Caco-2 (cell line): Measurements from ENCODE around the gene PECR. TPM values are rescaled to one million over a fixed set of nuclear protein-coding genes. Genes with fewer than 3 reads are reported as not detected.

Experiments used
- BruUV-seq: library from RNA; stranded (reverse); fragments of 400-500 nt; replicated peaks from 2 replicates; lab custom pipeline; 2021; lab: Mats Ljungman, UMichigan
- CTCF ChIA-PET: fragments of 300-600 bp; sonication (Branson Sonifier 250); formaldehyde crosslinking; loops from one replicate; lab custom pipeline; 2022; ENCODE audit warnings: antibody characterized with exemption; lab: Charles Lee
- POLR2A ChIA-PET: fragments of 300-600 bp; sonication (Branson Sonifier 250); formaldehyde crosslinking; loops from one replicate; lab custom pipeline; 2022; ENCODE audit warnings: antibody characterized with exemption; lab: Charles Lee
- DNase-seq, 2 experiments: peaks; one replicate each; pipeline versions ENCODE4 v3.0.0 to v3.0.0-alpha.2; 2020 to 2022
- H3K27me3 ChIP-seq: replicated peaks from 2 replicates; pipeline ENCODE4 v1.6.0; 2011; ENCODE audit warnings: low read length; ENCODE audit not compliant: control insufficient read depth, insufficient read depth
- H3K36me3 ChIP-seq: 2 replicates; pipeline ENCODE4 v1.5.1; 2011; ENCODE audit warnings: low read length; ENCODE audit not compliant: control insufficient read depth, insufficient read depth
- H3K4me1 ChIP-seq: fragments of 250-450 bp; sonication (Bioruptor Pico); 2 replicates; pipeline ENCODE4 v1.5.1; 2020; ENCODE audit warnings: mild to moderate bottlenecking
- H3K4me3 ChIP-seq: 2 replicates; pipeline ENCODE4 v1.5.1; 2011; ENCODE audit warnings: low read depth, mild to moderate bottlenecking, control low read depth, low read length
- H3K9me3 ChIP-seq: fragments of 250-450 bp; sonication (Bioruptor Pico); 2 replicates; pipeline ENCODE4 v1.5.1; 2020; ENCODE audit warnings: mild to moderate bottlenecking, moderate library complexity
- H3K27ac Mint-ChIP-seq: one replicate; pipeline ENCODE4 v1.8.0; 2022; ENCODE audit warnings: mixed read lengths; ENCODE audit not compliant: unreplicated experiment
- H3K27me3 Mint-ChIP-seq: one replicate; pipeline ENCODE4 v1.8.0; 2022; ENCODE audit warnings: mixed read lengths; ENCODE audit not compliant: insufficient read depth, unreplicated experiment
- H3K36me3 Mint-ChIP-seq: one replicate; pipeline ENCODE4 v1.8.0; 2022; ENCODE audit warnings: mild to moderate bottlenecking, mixed read lengths; ENCODE audit not compliant: insufficient read depth, unreplicated experiment
- H3K4me1 Mint-ChIP-seq: one replicate; pipeline ENCODE4 v1.8.0; 2022; ENCODE audit warnings: low read depth, mixed read lengths; ENCODE audit not compliant: unreplicated experiment
- H3K4me3 Mint-ChIP-seq: one replicate; pipeline ENCODE4 v1.8.0; 2022; ENCODE audit warnings: mild to moderate bottlenecking, moderate library complexity, mixed read lengths; ENCODE audit not compliant: unreplicated experiment
- H3K9me3 Mint-ChIP-seq: one replicate; pipeline ENCODE4 v1.8.0; 2022; ENCODE audit warnings: mixed read lengths; ENCODE audit not compliant: unreplicated experiment
- CTCF ChIP-seq, 2 experiments: fragments of 200-600 bp in 1 of 2; IDR thresholded peaks; 1 replicate in 1 of 2; 2 replicates in 1 of 2; pipeline versions ENCODE4 v1.5.1 to v1.8.0; 2011 to 2022; ENCODE audit warnings: antibody characterized with exemption in 1 of 2, control low read depth in 1 of 2, inconsistent platforms in 1 of 2, low read depth in 1 of 2, low read length in 1 of 2, mild to moderate bottlenecking in 1 of 2, moderate library complexity in 1 of 2; ENCODE audit not compliant: insufficient read depth in 1 of 2, severe bottlenecking in 1 of 2, unreplicated experiment in 1 of 2
- intact Hi-C: fragments of 100-400 bp; cut with micrococcal nuclease; formaldehyde crosslinking; loops from one replicate; pipeline ENCODE4 v1.10.0; 2022; ENCODE audit not compliant: unreplicated experiment
- total RNA-seq: library from RNA; stranded (reverse); gene quantifications from 2 replicates; pipeline ENCODE4 v1.2.3, GENCODE V29; 2022

Gene PECR
- total RNA-seq, 1 experiment from 2014 or later = 42.0 TPM

DNA sequence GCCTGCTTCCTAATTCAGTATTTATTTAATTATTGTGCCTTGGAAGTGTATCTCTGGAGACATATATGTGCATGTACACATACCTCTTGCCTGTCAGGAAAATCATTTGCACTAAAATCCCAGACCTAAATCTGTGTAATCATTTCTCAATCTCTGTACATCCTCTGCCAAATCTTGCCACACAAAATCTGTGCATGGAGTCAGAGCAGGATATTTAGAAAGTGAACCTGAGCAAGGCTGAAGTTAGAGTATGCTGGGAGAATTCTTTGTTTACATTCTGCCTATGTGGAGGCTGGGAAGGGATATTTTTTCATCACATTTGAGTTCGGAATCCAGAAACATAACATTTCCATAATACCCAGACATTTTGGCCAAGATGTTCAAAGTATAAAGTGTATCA is 36.9 kb upstream of the PECR start:
- ChIA-PET POLR2A (no interaction called here), CTCF (no interaction called here)
- Mint-ChIP-seq H3K36me3 (peaks cover 97% of the 10 kb centered on the region), H3K4me1 (peaks cover 13% of the 10 kb centered on the region), H3K27me3 (no peaks in the 10 kb centered on the region), H3K4me3 (no peak overlapping the region), H3K9me3 (no peaks in the 10 kb centered on the region), H3K27ac (no peak overlapping the region)
- H3K9me3 ChIP-seq = no peaks in the 10 kb centered on the region
- no peaks in the 10 kb centered on the region for H3K27me3 ChIP-seq
- TF ChIP-seq CTCF (IDR thresholded peaks at IDR 0.05; ENCODE audit: insufficient read depth in 1 of 2, low read depth in 1 of 2, low read length in 1 of 2, severe bottlenecking in 1 of 2, unreplicated experiment in 1 of 2) = no peak
- no TSS peak for BruUV-seq
- H3K4me1 ChIP-seq = peaks cover 14% of the 10 kb centered on the region
- H3K36me3 ChIP-seq = peaks cover 8% of the 10 kb centered on the region
- H3K4me3 ChIP-seq = no peak overlapping the region
- intact Hi-C loops = loop anchor here (10.0 kb wide), 1 partner anchor 376 kb away; the partner anchor contains the start of gene RPL37A
- no peak for DNase-seq

GRCh38 chr2:216117561-216118340 is 36.1 kb upstream of the PECR start:
- Histone ChIP-seq H3K4me3 (no peak overlapping the region), H3K27me3 (no peaks in the 10 kb centered on the region), H3K9me3 (no peaks in the 10 kb centered on the region), H3K4me1 (peaks cover 20% of the 10 kb centered on the region), H3K36me3 (peaks cover 13% of the 10 kb centered on the region)
- no peak overlapping the region for H3K27ac Mint-ChIP-seq
- POLR2A ChIA-PET = no interaction called here
- no peak overlapping the region for H3K4me3 Mint-ChIP-seq
- H3K36me3 Mint-ChIP-seq = peaks cover 97% of the 10 kb centered on the region
- no peak for TF ChIP-seq CTCF (IDR thresholded peaks at IDR 0.05; ENCODE audit: insufficient read depth in 1 of 2, low read depth in 1 of 2, low read length in 1 of 2, severe bottlenecking in 1 of 2, unreplicated experiment in 1 of 2)
- BruUV-seq = no TSS peak
- CTCF ChIA-PET = no interaction called here
- H3K27me3 Mint-ChIP-seq = no peaks in the 10 kb centered on the region
- no peaks in the 10 kb centered on the region for H3K9me3 Mint-ChIP-seq
- no peak for DNase-seq
- intact Hi-C loops = loop anchor here (10.0 kb wide), 1 partner anchor 377 kb away; the partner anchor contains the start of gene RPL37A
- peaks cover 19% of the 10 kb centered on the region for H3K4me1 Mint-ChIP-seq

GRCh38 chr2:216116418-216116817 is 34.8 kb upstream of the PECR start:
- H3K4me1 Mint-ChIP-seq = peaks cover 30% of the 10 kb centered on the region
- peak overlapping the region; percentile 32 for H3K4me3 Mint-ChIP-seq
- no peak for TF ChIP-seq CTCF (IDR thresholded peaks at IDR 0.05; ENCODE audit: insufficient read depth in 1 of 2, low read depth in 1 of 2, low read length in 1 of 2, severe bottlenecking in 1 of 2, unreplicated experiment in 1 of 2)

More at GRCh38 chr2:216116418-216116817, 34.8 kb upstream of the PECR start:
- H3K4me3 ChIP-seq = no peak overlapping the region
- H3K9me3 Mint-ChIP-seq = no peaks in the 10 kb centered on the region
- H3K27me3 Mint-ChIP-seq = no peaks in the 10 kb centered on the region
- H3K4me1 ChIP-seq = peaks cover 31% of the 10 kb centered on the region
- intact Hi-C loops = loop anchor here (10.0 kb wide), 1 partner anchor 378 kb away; the partner anchor contains the start of gene RPL37A
- H3K27me3 ChIP-seq = no peaks in the 10 kb centered on the region
- peaks cover 8% of the 10 kb centered on the region for H3K36me3 ChIP-seq
- H3K9me3 ChIP-seq = no peaks in the 10 kb centered on the region
- BruUV-seq = no TSS peak
- DNase-seq = no peak
- ChIA-PET CTCF (no interaction called here), POLR2A (no interaction called here)
- H3K27ac Mint-ChIP-seq = no peak overlapping the region
- peaks cover 97% of the 10 kb centered on the region for H3K36me3 Mint-ChIP-seq
